IPS-15b (cell line): ENCODE results near the gene TSPAN16.
A peak's percentile ranks its signal among the peaks of the same experiment; 100 is the strongest.
"Not testable (repeated sequence)": the region's sequence is repeated elsewhere in the genome, so short reads cannot be mapped to it uniquely, and the experiment has no call there.

Source experiments
- H3K27me3 ChIP-seq: one replicate; pipeline ENCODE4 v1.6.1; 2013; ENCODE audit warnings: low read length; ENCODE audit not compliant: control insufficient read depth, insufficient read depth
- H3K36me3 ChIP-seq: one replicate; pipeline ENCODE4 v1.6.1; 2013; ENCODE audit warnings: low read length; ENCODE audit not compliant: control insufficient read depth, insufficient read depth
- H3K4me1 ChIP-seq: one replicate; pipeline ENCODE4 v1.6.1; 2013; ENCODE audit warnings: mild to moderate bottlenecking, low read length; ENCODE audit not compliant: control insufficient read depth, insufficient read depth
- H3K4me3 ChIP-seq: one replicate; pipeline ENCODE4 v1.5.1; 2013; ENCODE audit warnings: low read depth, low read length
- H3K9ac ChIP-seq: one replicate; pipeline ENCODE4 v1.6.1; 2013; ENCODE audit warnings: low read depth, mild to moderate bottlenecking, low read length
- H3K9me3 ChIP-seq: one replicate; pipeline ENCODE4 v1.6.1; 2013; ENCODE audit warnings: mild to moderate bottlenecking, low read length; ENCODE audit not compliant: control insufficient read depth, insufficient read depth

Gene TSPAN16

DNA sequence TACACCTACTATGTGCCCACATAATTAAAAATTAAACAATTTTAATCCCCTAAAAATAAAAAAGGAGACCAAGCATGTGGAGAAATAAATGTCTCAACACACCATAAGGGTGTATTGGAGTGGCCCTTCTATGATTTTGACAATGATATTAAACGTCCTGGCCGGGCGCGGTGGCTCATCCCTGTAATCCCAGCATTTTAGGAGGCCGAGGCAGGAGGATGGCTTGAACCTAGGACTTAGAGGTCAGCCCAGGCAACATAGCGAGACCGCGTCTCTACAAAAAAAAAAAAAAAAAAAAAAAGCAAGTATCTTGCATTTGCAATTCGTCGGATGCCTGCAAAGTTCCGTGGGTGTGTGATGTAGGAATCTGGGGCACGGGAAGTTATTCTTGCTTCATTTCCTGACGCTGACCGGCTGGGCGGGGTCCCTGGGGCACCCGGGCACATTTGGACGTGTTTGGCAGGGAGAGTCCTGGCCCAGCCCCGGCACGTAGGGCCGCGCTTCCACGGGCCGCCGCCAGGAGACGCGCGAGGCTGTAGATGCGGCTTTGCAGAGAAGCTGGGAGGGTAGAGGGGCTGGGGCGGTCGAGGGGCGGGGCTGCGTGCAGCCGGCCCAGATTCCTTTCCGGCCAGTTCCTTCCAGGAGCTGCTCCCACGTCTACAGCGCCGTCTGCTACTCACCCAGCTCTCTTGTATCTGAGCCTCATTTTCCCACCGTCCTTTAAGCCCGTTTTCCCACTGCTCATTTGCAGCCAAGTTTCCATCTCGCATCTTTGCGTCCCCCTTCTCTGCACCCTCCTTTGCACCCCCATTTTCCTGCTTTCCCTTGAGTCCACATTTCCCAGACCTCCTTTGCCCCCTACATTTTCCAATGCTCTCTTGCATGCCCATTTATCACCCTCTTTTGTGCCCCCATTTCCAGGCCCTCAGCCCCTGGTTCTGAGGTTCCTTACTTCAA is 2.2 kb upstream of the TSPAN16 start:
- peak overlapping the region; percentile 47 for H3K4me3 ChIP-seq
- no peak overlapping the region for H3K9ac ChIP-seq
- no peaks in the 10 kb centered on the region for H3K27me3 ChIP-seq
- H3K4me1 ChIP-seq = no peaks in the 10 kb centered on the region
- H3K9me3 ChIP-seq = no peaks in the 10 kb centered on the region
- no peaks in the 10 kb centered on the region for H3K36me3 ChIP-seq

DNA sequence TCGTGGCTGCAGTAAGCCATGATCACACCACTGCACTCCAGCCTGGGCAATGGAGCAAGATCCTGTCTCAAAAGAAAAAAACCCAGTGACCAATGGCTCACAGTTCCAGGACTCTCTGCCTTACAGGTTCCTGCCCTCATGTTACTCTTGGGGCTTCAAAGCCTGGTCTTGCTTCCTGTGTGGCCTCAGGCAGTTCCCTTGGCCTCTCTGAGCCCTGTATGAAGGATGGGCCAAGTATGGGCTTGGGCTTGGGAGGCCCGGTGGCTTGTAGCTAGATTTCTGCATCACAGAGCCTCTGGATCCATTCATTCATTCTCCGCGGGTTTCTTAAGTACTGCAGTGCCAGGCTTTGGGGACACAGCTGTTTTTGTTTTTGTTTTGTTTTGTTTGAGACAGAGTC is 780 bp upstream of the TSPAN16 start:
- no peak overlapping the region for H3K9ac ChIP-seq
- no peaks in the 10 kb centered on the region for H3K36me3 ChIP-seq
- H3K9me3 ChIP-seq = no peaks in the 10 kb centered on the region
- H3K27me3 ChIP-seq = no peaks in the 10 kb centered on the region
- H3K4me1 ChIP-seq = no peaks in the 10 kb centered on the region
- H3K4me3 ChIP-seq = no peak overlapping the region

DNA sequence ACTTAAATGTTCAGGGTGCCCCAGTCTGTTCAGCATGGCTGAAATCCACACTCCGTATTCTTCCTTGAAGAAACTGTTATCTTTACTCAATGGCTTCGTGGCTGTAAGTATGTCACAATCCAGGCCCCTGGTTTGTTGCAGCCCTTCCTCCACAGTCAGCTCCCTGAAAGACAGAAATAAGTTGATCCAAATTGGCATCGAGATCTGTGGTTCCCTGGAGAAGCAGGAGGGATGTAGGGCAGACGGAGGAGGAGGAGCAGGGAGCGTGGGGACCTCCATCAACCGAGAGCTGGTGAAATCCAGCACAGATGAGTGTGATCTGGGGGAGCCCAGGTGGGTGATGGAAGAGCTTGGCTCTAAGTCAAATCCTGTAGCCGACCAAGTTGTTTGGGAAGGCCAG is 304 bp downstream of the TSPAN16 start:
- Histone ChIP-seq H3K9me3 (no peaks in the 10 kb centered on the region), H3K4me1 (no peaks in the 10 kb centered on the region), H3K4me3 (no peak overlapping the region), H3K27me3 (no peaks in the 10 kb centered on the region), H3K36me3 (no peaks in the 10 kb centered on the region), H3K9ac (no peak overlapping the region)

DNA sequence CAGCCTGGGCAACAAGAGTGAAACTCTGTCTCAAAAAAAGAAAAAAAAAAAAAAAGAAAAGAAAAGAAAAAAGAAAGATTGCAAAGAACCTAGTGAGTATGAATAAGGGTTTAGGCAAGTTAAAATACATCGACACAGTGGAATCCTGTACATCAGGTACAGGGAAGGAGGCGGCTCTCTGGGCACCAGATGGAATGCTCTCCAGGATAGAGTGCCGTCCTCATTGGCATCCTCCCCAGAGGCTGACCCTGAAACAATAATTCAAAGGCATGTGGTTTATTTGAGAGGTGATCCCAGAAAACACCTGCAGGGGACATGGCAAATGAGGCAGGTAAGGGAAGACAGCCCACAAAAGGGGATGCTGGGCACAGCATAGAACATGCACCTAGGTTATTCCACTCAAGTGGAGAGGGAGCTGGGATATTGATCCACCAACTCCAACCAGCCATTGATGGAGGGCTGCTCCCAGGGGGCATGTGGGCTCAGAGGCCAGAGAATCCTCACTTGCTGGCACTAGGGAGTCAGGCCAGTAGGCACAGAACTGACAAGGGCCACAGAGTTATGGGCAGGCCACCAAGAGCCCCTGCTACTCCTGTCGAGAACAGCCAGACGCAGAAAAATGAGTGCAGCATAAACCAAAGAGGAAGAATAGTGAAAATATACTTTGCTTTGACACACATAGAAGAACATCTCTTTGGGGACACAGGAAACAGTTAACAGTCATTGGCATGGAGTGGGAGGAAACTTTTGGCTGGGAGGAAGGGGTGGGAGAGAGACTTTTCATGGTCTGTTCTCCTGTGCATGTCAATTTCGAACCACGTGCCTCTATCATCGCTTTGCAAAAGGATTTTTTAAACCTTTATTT is 4.2 kb downstream of the TSPAN16 start:
- Histone ChIP-seq H3K9me3 (no peaks in the 10 kb centered on the region), H3K4me1 (no peaks in the 10 kb centered on the region), H3K27me3 (no peaks in the 10 kb centered on the region), H3K4me3 (no peak overlapping the region), H3K36me3 (no peaks in the 10 kb centered on the region), H3K9ac (no peak overlapping the region)

DNA sequence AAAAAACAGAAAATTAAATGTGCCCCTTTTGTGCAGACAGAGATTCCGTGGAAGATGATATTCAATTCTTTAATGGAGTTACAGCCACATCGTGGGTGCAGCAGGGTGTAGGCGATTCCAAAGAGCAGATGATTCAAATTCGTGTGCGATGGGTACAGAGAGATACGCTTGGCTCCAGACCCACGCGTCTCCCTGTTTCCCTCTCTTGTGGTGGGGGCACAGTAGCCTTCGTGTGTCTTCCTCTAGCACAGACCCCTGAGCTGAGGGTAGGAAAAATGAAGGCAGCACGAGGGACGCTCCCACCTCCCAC is 4.8 kb downstream of the TSPAN16 start:
- H3K36me3 ChIP-seq = no peaks in the 10 kb centered on the region
- H3K4me1 ChIP-seq = no peaks in the 10 kb centered on the region
- H3K9me3 ChIP-seq = no peaks in the 10 kb centered on the region
- no peak overlapping the region for H3K4me3 ChIP-seq
- no peak overlapping the region for H3K9ac ChIP-seq
- H3K27me3 ChIP-seq = no peaks in the 10 kb centered on the region

DNA sequence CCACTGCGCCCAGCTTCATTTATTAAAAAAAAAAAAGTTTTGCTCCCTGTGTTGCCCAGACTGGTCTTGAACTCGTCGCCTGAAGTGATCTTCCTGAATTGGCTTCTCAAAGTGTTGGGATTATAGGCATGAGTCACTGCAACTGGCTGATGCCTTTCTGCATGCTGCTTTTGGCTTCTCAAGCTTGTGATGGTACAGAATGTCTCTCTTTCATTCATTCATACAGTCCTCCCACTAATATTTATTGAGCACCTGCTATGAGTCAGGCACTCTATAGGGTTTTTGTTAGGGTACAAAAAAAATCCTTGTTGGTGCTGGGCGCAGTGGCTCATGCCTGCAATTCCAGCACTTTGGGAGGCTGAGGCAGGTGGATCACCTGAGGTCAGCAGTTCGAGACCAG is 9.0 kb downstream of the TSPAN16 start:
- H3K27me3 ChIP-seq = no peaks in the 10 kb centered on the region
- no peak overlapping the region for H3K4me3 ChIP-seq
- H3K9ac ChIP-seq = no peak overlapping the region
- no peaks in the 10 kb centered on the region for H3K9me3 ChIP-seq
- H3K36me3 ChIP-seq = no peaks in the 10 kb centered on the region
- H3K4me1 ChIP-seq = no peaks in the 10 kb centered on the region

DNA sequence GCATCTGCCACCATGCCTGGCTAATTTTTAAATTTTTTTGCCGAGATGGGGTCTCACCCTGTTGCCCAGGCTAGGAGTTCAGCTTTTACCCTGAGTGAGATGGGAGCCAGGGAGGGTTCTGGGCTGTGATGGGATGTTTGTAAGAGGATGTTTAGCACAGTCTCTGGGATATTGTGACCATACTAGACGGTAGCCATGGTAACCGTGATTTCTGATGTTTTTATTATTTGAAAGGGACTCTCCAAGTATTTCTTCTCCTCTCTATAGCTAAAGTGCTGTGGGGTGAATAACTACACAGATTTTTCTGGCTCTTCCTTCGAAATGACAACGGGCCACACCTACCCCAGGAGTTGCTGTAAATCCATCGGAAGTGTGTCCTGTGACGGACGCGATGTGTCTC is 10.4 kb downstream of the TSPAN16 start:
- H3K4me1 ChIP-seq = no peaks in the 10 kb centered on the region
- H3K36me3 ChIP-seq = no peaks in the 10 kb centered on the region
- H3K4me3 ChIP-seq = no peak overlapping the region

DNA sequence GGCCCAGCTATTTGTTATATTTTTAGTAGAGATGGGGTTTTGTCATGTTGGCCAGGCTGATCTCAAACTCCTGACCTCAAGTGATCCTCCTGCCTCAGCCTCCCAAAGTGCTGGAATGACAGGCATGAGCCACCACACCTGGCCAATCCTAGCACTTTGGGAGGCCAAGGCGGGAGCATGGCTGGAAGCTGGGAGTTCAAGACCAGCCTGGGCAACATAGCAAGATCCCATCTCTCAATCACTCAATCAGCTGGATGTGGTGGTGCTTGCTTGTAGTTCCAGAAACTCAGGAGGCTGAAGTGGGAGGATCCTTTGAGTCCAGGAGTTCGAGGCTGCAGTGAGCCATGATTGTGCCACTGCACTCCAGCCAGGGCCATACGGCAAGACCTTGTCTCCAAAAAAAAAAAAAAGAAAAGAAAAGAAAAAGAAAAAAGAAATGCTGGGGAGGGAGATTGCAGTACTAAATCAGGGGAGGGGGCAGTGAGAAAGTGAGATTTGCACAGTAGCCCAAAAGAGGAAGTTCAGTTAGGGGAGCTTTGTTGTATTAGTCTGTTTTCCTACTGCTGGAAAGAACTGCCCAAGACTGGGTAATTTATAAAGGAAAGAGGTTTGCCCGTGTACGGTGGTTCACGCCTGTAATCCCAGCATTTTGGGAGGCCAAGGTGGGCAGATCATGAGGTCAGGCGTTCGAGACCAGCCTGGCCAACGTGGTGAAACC is 24.5 kb downstream of the TSPAN16 start:
- H3K9me3 ChIP-seq, H3K9ac ChIP-seq, H3K4me1 ChIP-seq, H3K4me3 ChIP-seq, H3K27me3 ChIP-seq, H3K36me3 ChIP-seq: not testable (repeated sequence)

More for the DNA sequence above, 10.4 kb downstream of the TSPAN16 start:
- no peaks in the 10 kb centered on the region for H3K27me3 ChIP-seq
- no peaks in the 10 kb centered on the region for H3K9me3 ChIP-seq
- no peak overlapping the region for H3K9ac ChIP-seq

DNA sequence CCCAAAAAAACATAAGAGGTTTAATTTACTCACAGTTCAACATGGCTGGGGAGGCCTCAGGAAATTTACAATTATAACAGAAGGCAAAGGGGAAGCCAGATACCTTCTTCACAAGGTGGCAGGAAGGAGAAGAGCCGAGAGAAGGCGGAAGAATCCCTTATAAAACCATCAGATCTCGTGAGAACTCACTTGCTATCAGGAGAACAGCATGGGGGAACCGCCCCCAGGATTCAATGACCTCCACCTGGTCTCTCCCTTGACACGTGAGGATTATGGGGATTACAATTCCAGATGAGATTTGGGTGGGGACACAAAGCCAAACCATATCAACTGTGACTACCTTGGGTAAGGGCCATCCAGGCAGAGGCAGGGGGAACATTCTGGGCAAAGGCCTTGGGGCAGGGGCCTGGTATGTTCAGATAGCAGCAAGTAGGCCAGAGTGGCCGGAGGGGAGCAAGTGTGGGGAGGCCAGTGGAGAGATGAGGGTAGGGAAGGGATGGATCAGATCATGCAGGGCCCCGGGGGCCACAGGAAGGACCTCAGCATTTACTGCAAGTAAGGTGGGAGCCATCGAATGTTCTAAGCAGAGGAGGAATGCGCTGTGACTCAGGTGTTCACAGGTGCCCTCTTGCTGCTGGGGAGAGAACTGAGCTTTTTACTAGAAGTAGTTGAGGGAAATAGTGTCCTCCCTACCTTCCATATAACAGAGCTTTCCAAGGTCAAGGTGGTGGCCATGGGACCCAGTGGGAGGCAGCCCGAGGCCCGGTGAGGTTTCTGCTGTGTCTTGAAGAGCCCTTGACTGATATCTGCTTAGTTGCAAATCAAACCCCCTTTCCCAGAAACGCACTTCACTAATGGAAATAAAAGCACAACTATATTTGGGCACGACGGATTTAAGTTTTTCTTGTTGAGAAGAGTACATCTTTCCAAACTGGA is 25.5 kb downstream of the TSPAN16 start:
- Histone ChIP-seq H3K4me3 (no peak overlapping the region), H3K36me3 (no peaks in the 10 kb centered on the region), H3K9me3 (no peaks in the 10 kb centered on the region), H3K27me3 (no peaks in the 10 kb centered on the region), H3K4me1 (peaks cover 4% of the 10 kb centered on the region), H3K9ac (no peak overlapping the region)

DNA sequence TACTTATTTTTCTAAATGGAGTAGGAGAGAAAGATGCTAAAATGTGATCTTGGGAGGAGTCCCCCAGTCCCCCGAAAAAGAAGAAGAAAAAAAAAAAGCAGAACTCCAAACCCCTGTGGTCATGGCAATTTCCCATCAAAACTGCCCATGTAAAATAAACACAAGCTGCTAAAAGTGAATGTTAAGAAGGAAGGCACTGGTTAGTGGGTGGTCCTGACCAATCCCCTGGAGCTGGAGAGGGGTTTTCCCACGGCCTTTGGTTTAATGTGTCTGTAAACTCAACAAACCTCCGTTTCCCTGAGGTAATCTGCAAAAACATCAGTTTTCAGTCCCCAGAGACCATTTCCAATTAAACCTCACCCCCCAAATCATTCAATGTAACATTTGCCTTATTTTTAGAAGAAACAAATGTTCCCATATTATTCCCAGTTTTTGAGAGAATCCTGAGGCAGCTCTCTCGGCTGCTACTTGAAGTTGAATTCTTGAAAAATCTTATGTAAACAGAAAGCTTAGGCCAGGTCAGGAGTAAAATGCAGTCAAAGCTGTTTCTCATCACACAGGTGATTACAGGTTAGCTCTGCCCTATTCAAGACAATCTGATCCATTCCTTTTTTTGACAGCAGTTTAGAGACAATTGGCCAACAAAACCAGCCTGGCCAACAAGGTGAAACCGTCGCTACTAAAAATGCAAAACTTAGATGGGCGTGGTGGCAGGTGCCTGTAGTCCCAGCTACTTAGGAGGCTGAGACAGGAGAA is 26.5 kb downstream of the TSPAN16 start:
- no peaks in the 10 kb centered on the region for H3K27me3 ChIP-seq
- H3K36me3 ChIP-seq = no peaks in the 10 kb centered on the region
- no peak overlapping the region for H3K4me3 ChIP-seq
- no peaks in the 10 kb centered on the region for H3K9me3 ChIP-seq
- no peak overlapping the region for H3K9ac ChIP-seq
- H3K4me1 ChIP-seq = peaks cover 4% of the 10 kb centered on the region
